Fibroblast of skin of back (primary cell): ENCODE data around the gene SMIM24.

Experiments used
- DNase-seq: peaks from one replicate; pipeline ENCODE4 v3.0.0-alpha.2; 2013

The SMIM24 gene

GRCh38 chr19:3497757-3498520, 17.6 kb upstream of the SMIM24 start:
- no peak for DNase-seq

- no peak for DNase-seq
These were observed 16.3 kb upstream of the SMIM24 start for GRCh38 chr19:3496392-3497273.

- DNase-seq = no peak
These were observed 14.2 kb upstream of the SMIM24 start for GRCh38 chr19:3494559-3494958.

DNA sequence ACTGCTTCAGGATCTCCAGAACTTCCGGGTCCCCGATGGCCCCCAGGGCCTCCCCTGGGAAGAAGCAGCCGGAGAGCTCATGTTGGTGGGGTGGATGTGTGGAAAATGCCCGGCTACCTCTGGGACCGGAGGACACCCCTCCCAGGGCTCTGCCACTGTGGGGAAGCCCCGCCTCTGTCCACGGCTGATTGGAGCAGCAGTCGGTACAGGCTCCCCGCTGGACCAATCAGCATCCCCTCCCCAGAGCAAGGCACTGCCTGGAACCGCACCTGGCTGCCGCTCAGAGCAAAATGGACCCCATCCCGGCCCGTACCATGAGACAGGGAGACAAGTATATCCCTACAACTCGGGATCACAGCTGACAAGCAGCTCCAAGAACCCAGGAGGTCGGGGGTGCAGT, 13.7 kb upstream of the SMIM24 start:
- DNase-seq = no peak

DNA sequence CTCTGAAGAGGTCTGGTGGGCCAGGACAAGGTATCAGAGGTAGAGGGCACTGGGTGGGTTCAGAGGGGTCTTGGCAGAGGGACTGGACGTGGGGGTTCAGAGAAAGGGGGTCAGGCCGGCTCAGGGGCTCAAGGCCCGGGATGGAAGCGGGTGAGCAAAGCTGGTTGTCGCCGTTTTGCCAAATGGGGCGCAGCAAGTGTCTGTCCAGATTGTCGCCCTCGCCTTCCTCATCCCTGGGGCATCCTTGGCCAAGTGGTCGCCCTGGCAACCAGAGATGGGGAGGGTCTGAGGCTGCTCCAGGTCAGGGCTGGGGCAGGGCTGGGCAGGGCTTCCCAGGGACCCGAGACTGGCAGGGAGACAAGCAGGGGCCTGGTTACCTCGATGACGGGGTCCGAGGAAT, 13.3 kb upstream of the SMIM24 start:
- no peak for DNase-seq

DNA sequence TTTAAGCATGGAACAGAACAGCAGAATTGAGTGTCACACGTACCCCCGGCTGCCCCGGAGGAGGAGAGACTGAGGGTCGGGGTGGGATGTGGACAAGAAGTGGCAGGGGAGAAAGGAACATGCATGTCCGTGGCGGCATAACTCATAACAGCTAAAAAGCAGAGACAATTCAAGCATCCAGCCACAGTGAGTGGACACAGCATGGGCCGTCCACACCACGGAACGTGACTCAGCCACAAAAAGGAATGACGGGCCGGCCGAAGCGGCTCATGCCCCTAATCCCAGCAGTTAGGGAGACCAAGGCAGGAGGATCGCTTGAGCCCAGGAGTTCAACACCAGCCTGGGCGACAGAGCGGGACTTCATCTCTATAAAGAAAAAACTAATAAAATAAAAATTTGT, 12.6 kb upstream of the SMIM24 start:
- no peak for DNase-seq

DNA sequence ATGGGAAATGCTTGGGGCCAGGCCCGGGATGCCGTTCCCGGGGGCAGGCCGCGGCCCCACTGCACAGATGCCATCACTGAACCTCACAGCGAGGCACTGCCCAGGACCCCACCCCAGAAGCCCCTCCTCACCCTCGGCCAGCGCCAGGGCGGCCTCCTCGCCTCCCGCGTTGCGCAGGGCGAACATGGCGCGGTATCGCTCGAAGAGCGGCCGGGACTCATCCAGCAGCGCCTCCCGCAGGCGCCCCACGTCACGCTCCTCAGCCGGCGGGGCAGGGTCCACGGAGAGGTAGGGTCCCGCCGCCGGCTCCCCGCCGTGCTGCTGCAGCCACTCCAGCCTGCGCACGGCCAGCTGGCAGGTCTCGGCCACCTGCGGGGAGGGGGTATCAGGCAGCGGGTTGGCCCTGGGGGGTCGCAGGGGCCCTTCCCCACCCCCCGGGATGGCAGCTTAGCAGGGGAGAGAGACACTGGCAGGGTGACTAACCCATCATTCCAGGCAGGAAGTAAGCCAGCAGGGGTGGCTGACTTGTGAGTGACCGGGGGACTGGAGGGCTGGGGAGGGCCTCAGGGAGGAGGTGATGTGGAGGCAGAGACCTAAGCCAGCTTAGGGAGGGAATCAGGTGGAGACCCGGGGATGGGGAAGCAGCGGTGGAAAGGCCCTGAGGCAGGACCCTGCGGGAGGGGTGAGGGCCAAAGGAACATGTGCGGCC, 12.0 kb upstream of the SMIM24 start:
- DNase-seq = no peak

DNA sequence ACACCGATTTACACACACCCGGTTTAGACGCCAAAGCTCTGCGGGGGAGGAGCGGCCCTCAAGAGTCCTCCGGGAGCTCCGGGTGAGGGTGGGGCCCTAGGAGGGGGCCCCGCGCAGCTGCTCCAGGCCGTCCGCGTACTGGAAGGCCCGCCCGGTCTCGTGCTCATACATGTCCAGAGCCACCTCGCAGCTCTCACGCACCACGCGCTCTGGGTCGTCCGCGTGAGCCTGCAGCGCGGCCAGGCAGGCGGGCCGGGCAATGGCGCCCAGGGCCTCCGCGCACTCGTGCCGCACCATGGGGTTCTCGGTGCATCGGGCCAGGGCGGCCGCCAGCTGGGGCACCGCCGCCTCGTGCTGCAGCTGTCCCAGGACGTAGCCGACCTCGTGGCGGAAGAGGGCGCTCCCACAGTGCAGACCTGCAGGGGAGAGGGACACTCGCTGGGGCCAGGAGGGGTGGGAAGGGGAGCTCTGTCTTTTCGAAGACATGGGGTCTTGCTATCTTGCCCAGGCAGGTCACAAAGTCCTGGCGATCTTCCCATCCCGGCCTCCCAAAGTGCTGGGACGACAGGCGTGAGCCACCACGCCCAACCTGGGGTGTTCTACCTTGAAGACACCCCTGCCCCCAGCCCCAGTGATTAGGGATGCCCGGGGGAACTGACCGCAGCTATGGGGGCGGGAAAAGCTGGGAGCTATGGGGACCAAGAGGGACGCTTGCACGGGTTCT, 11.2 kb upstream of the SMIM24 start:
- no peak for DNase-seq

DNA sequence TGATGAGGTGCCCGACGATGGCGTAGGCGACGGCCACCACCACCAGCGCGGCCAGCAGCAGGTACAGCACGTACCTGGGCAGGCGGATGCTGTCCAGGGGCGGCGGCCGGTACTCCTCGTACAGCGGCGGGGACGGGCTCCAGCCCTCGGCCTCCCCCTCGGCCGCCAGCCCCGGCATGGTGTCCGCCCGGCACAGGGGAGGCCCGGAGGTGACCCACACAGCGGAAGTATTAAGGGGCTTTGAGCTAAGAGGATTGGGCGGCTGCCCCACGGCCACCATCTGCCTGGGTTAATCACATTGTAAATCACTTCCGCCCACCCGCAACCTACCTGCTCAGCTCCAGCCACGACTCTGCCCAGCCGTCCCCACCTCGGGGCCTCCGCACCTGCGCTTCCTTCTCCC, 2.9 kb upstream of the SMIM24 start, which contains the start of gene SMIM44:
TSS of gene SMIM44 (minus strand) at position 216 of the 403 bp plus-strand sequence. CDS start at position 178, 38 bp downstream.
- no peak for DNase-seq

GRCh38 chr19:3482507-3483225, 2.3 kb upstream of the SMIM24 start:
- DNase-seq = no peak

DNA sequence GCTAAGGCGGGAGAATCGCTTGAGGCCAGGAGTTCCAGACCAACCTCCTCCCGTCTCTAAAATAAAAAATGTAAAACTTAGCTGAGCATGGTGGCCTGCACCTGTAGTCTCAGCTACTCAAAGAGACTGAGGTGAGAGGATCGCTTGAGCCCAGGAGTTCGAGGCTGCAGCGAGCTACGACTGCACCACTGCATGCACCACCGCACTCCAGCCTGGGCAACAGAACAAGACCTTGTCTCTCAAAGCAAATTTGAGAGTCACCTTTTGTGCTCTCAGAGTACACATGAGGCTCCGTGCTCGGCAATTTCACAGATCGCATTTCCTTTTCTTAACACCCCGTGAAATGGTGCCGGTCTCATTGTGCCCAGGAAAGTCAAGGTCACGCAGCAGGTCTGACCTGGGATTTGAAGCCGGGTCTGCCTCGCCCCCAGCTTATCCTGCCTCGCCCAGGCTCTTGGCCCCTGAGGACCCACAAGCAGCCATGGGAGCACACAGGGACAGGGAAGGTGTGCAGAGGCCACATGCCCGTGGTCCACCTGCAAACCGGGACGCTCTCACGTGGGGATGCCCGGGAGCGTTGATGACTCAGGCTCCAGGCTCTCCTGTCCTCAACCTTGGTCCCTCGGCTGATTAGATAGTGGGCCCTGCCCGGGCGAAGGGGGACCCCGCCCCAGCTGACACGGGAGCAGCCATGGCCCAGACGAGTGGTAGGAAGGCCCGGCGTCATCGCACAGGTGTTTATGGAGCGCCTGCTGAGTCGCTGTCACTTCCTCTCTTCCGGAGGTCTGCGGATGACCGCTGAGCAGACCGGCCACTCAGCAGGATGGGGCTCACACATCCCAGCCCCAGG, 1.1 kb upstream of the SMIM24 start:
- no peak for DNase-seq

GRCh38 chr19:3479834-3480215, 500 bp downstream of the SMIM24 start:
- no peak for DNase-seq

- no peak for DNase-seq
These were observed 1.0 kb downstream of the SMIM24 start for GRCh38 chr19:3479177-3479833.

DNA sequence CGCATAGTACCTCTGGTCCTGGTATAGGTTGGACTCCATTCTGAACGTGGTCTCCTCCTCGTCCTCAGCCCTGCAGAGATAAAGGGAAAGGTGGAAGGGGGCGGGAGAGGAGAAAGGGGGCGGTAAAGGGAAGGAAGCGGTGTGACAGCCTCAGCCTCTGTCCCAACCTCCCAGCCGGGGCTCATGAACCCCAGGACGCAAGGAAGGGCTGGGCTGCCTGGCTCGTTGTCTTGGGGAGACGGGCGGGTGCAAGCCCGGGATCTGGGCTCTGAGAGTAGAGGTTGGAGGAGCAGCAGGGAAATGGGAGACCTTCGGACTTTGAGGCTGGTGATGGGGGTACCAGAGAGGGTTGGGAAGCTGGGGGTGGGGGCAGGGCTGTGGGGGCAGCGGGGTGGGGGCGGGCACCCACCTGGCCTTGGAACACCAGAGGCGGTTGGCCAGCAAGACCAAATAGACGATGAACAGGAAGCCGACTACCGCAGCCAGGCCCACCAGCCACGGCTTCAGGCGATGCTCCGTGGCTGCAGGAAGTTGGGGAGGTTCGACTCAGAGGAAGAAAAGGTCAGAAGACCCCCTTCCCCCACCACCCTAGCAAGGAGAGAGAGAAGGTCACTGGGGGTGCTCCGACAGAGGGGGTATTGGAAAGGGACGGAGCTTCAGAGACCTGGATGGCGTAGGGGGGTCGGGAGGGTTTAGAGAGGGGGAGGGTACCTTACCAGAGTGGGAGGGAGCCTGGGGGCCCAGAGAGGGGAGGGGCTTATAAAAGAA, 1.7 kb downstream of the SMIM24 start:
- DNase-seq = no peak

DNA sequence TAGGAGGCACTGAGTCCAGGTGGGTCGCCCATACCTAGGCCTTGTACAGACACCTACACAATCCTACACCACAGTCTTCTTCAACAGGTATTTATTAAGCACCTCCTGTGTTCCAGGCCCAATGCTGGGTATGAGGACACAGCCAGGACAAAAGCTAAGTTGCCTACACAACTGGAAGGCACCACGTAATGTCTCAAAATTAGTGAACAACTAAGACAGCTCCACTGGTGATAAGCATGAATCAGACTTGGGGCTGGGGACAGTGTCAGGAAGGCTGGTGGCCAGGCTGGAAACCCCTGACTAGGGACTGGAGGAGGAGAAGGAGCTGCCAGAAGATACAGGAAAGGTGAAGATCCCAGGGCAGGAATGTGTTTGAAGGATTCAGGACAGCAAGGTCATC, 2.4 kb downstream of the SMIM24 start:
- DNase-seq = no peak

- DNase-seq = no peak
These were observed 2.8 kb downstream of the SMIM24 start for GRCh38 chr19:3477506-3477905.

GRCh38 chr19:3476830-3477229, 3.5 kb downstream of the SMIM24 start:
- DNase-seq = no peak

DNA sequence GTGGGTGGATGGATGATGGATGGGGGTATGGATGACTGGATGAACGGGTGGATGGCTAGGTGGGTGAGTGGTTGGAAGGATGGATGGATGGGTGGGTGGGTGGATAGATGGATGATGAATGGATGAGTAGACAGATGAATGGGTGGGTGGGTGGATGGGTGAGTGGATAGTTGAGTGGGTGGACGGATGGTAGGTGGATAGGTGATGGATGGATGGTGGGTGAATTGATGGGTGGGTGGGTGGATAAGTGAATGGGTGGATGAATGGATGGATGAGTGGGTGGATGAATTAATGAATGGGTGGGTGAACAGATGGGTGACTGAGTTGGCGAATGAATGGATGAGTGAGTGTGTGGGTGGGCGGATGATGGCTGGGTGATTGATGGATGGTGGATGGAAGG, 4.9 kb downstream of the SMIM24 start:
- DNase-seq = no peak

- no peak for DNase-seq
These were observed 5.7 kb downstream of the SMIM24 start for GRCh38 chr19:3474614-3475013.
